Ascending aorta (tissue), 2 donors: ENCODE results near the gene IGFBP6. TPM values are rescaled to one million over a fixed set of nuclear protein-coding genes. Genes with fewer than 3 reads are reported as not detected.
"Not testable (repeated sequence)": the region's sequence is repeated elsewhere in the genome, so short reads cannot be mapped to it uniquely, and the experiment has no call there.

Source experiments
- DNase-seq, 2 donors: peaks; one replicate each; pipeline ENCODE4 v3.0.0-alpha.2; 2019; ENCODE audit warnings: low spot score in 2 of 2
- H3K27ac ChIP-seq, 2 donors: fragments of 200-600 bp; sonication (generic); one replicate each; pipeline ENCODE4 v1.5.1; 2016 to 2017; ENCODE audit warnings: mild to moderate bottlenecking in 1 of 2
- H3K27me3 ChIP-seq: fragments of 200-600 bp; sonication (generic); one replicate; pipeline ENCODE4 v1.5.1; 2017
- H3K36me3 ChIP-seq, 2 donors: fragments of 200-600 bp; sonication (generic); one replicate each; pipeline ENCODE4 v1.5.1; 2016
- H3K4me1 ChIP-seq, 2 donors: fragments of 200-600 bp; sonication (generic); one replicate each; pipeline ENCODE4 v1.5.1; 2016 to 2017; ENCODE audit warnings: mild to moderate bottlenecking in 1 of 2
- H3K4me3 ChIP-seq, 2 donors: fragments of 200-600 bp; sonication (generic); one replicate each; pipeline ENCODE4 v1.5.1; 2016 to 2017; ENCODE audit warnings: mild to moderate bottlenecking in 1 of 2
- H3K9me3 ChIP-seq, 2 donors: fragments of 200-600 bp; sonication (generic); one replicate each; pipeline ENCODE4 v1.5.1; 2016
- CTCF ChIP-seq, 3 experiments: fragments of 200-600 bp in 2 of 3; fragments of 450-650 bp in 1 of 3; sonication (generic) in 2 of 3; IDR thresholded peaks; one replicate each; pipeline ENCODE4 v1.5.1; 2016 to 2019; ENCODE audit warnings: antibody characterized with exemption in 3 of 3, mild to moderate bottlenecking in 1 of 3, moderate library complexity in 1 of 3
- intact Hi-C: fragments of 100-400 bp; cut with DNase I; formaldehyde crosslinking; loops from one replicate; pipeline ENCODE4 v1.15.1; 2023
- total RNA-seq: library from RNA; depleted of rRNA; stranded (reverse); fragments of >200 nt; gene quantifications from one replicate; pipeline ENCODE4 v1.1.0, GENCODE V29; 2016

The IGFBP6 gene
- total RNA-seq, 1 donor from 2014 or later, result 1,664 TPM

GRCh38 chr12:53105256-53105655 lies 7.8 kb downstream of the IGFBP6 start:
- intact Hi-C loops, result no loop called here
- H3K36me3 ChIP-seq, result peaks cover 21 to 27% of the 10 kb centered on the region in 2 donors
- H3K4me1 ChIP-seq, result peaks cover 0 to 27% of the 10 kb centered on the region in 2 donors
- no peak for TF ChIP-seq CTCF (IDR thresholded peaks at IDR 0.05)
- no peak for DNase-seq
- no peak overlapping the region for H3K4me3 ChIP-seq
- H3K27ac ChIP-seq, result peak overlapping the region in 1 of 2 donors; percentile 79
- no peaks in the 10 kb centered on the region for H3K9me3 ChIP-seq
- no peaks in the 10 kb centered on the region for H3K27me3 ChIP-seq

- intact Hi-C loops, result no loop called here
- TF ChIP-seq CTCF (IDR thresholded peaks at IDR 0.05), result no peak
- no peak overlapping the region for H3K4me3 ChIP-seq
- DNase-seq, result no peak
- peaks cover 15 to 21% of the 10 kb centered on the region in 2 donors for H3K36me3 ChIP-seq
- H3K27ac ChIP-seq, result peak overlapping the region; percentile 69 to 79
- H3K4me1 ChIP-seq, result peaks cover 0 to 23% of the 10 kb centered on the region in 2 donors
- no peaks in the 10 kb centered on the region for H3K9me3 ChIP-seq
- H3K27me3 ChIP-seq, result no peaks in the 10 kb centered on the region
These were observed 8.4 kb downstream of the IGFBP6 start for GRCh38 chr12:53105712-53106439.

GRCh38 chr12:53107122-53107521 lies 9.7 kb downstream of the IGFBP6 start:
- no peak overlapping the region for H3K4me3 ChIP-seq
- H3K4me1 ChIP-seq, result peaks cover 0 to 23% of the 10 kb centered on the region in 2 donors
- DNase-seq, result no peak
- H3K27me3 ChIP-seq, result no peaks in the 10 kb centered on the region
- TF ChIP-seq CTCF (IDR thresholded peaks at IDR 0.05), result no peak
- H3K27ac ChIP-seq, result peak overlapping the region; percentile 69 to 79
- intact Hi-C loops, result no loop called here
- no peaks in the 10 kb centered on the region for H3K9me3 ChIP-seq
- peaks cover 2 to 9% of the 10 kb centered on the region in 2 donors for H3K36me3 ChIP-seq

- H3K27ac ChIP-seq, H3K4me3 ChIP-seq, intact Hi-C loops, H3K9me3 ChIP-seq, H3K27me3 ChIP-seq, H3K36me3 ChIP-seq, DNase-seq: not testable (repeated sequence)
- H3K4me1 ChIP-seq, result peaks cover 6 to 32% of the 10 kb centered on the region in 2 donors
These were observed 15.0 kb downstream of the IGFBP6 start for GRCh38 chr12:53112431-53112830.

GRCh38 chr12:53113136-53113705 lies 15.8 kb downstream of the IGFBP6 start:
- Histone ChIP-seq H3K9me3 (no peaks in the 10 kb centered on the region), H3K4me1 (peaks cover 6 to 31% of the 10 kb centered on the region in 2 donors), H3K27me3 (no peaks in the 10 kb centered on the region), H3K4me3 (no peak overlapping the region), H3K27ac (no peak overlapping the region), H3K36me3 (no peaks in the 10 kb centered on the region)
- no peak for TF ChIP-seq CTCF (IDR thresholded peaks at IDR 0.05)
- intact Hi-C loops, result no loop called here
- no peak for DNase-seq

- no peak for DNase-seq
- no peaks in the 10 kb centered on the region for H3K27me3 ChIP-seq
- no peak overlapping the region for H3K4me3 ChIP-seq
- intact Hi-C loops, result no loop called here
- H3K27ac ChIP-seq, result peak overlapping the region; percentile 90 to 95
- H3K36me3 ChIP-seq, result no peaks in the 10 kb centered on the region
- no peaks in the 10 kb centered on the region for H3K9me3 ChIP-seq
- peaks cover 6 to 28% of the 10 kb centered on the region in 2 donors for H3K4me1 ChIP-seq
- no peak for TF ChIP-seq CTCF (IDR thresholded peaks at IDR 0.05)
These were observed 16.5 kb downstream of the IGFBP6 start for GRCh38 chr12:53113951-53114350.
